HCT116 (cell line): ENCODE data around the gene ARRB2. TPM values are rescaled to one million over a fixed set of nuclear protein-coding genes. Genes with fewer than 3 reads are reported as not detected.

Experiments used
- ATAC-seq: fragments of 200-7000 bp; cut with Tn5 transposase; 2 replicates; pipeline ENCODE4 v1.9.1; 2020; ENCODE audit warnings: mild to moderate bottlenecking, moderate library complexity
- BruUV-seq: library from RNA; stranded (reverse); fragments of 400-500 nt; replicated peaks from 2 replicates; lab custom pipeline; 2021; lab: Mats Ljungman, UMichigan
- CTCF ChIA-PET: fragments of 300-600 bp; sonication (Branson Sonifier 250); formaldehyde crosslinking; loops from one replicate; lab custom pipeline; 2021; ENCODE audit warnings: antibody characterized with exemption; lab: Charles Lee
- POLR2A ChIA-PET: fragments of 300-600, 350-600 bp; sonication (Branson Sonifier 250); formaldehyde crosslinking; loops from one replicate; lab custom pipeline; 2021; ENCODE audit warnings: antibody characterized with exemption; lab: Charles Lee
- RAD21 ChIA-PET, 2 experiments: fragments of 300-600 bp; sonication (Branson Sonifier 250); formaldehyde crosslinking; loops; one replicate each; lab custom pipeline; 2023; ENCODE audit warnings: low total read pairs in 2 of 2; ENCODE audit not compliant: uncharacterized antibody in 2 of 2, unreplicated experiment in 2 of 2, low non-redundant PET in 1 of 2; lab: Charles Lee
- DNase-seq: peaks from one replicate; pipeline ENCODE4 v3.0.0-alpha.2; 2010; ENCODE audit warnings: low read depth, low spot score
- H2AFZ ChIP-seq: fragments of 200-600 bp; shearing (Covaris generic), sonication (generic); 2 replicates; pipeline ENCODE4 v1.6.1; 2017; ENCODE audit warnings: low read depth, mixed run types, mixed read lengths, antibody characterized with exemption, low read length; ENCODE audit not compliant: poor library complexity, severe bottlenecking
- H3K27ac ChIP-seq: 2 replicates; pipeline ENCODE4 v1.5.1; 2012; ENCODE audit warnings: low read depth, low read length
- H3K27me3 ChIP-seq: fragments of 200-600 bp; sonication (generic); 2 replicates; pipeline ENCODE4 v1.6.1; 2016; ENCODE audit warnings: mixed run types, low read length, mixed read lengths; ENCODE audit not compliant: insufficient read depth
- H3K36me3 ChIP-seq, 2 experiments: fragments of 200-500 bp in 1 of 2; fragments of 200-600 bp in 1 of 2; sonication (Bioruptor generic) in 1 of 2; sonication (generic) in 1 of 2; 2 replicates each; pipeline versions ENCODE4 v1.5.1 to v1.6.1; 2014 to 2016; ENCODE audit warnings: low read length in 2 of 2, inconsistent platforms in 1 of 2, mixed read lengths in 1 of 2, mixed run types in 1 of 2; ENCODE audit not compliant: insufficient read depth in 2 of 2, control insufficient read depth in 1 of 2
- H3K4me1 ChIP-seq, 2 experiments: fragments of 200-600 bp in 1 of 2; sonication (generic) in 1 of 2; 2 replicates each; pipeline versions ENCODE4 v1.5.1 to v1.6.1; 2012 to 2017; ENCODE audit warnings: low read length in 2 of 2, inconsistent platforms in 1 of 2, mild to moderate bottlenecking in 1 of 2, mixed read lengths in 1 of 2, mixed run types in 1 of 2, moderate library complexity in 1 of 2; ENCODE audit not compliant: insufficient read depth in 2 of 2, control insufficient read depth in 1 of 2
- H3K4me2 ChIP-seq: fragments of 200-600 bp; sonication (generic); 2 replicates; pipeline ENCODE4 v1.6.1; 2017; ENCODE audit warnings: mixed run types, low read length, mixed read lengths
- H3K4me3 ChIP-seq, 2 experiments: fragments of 200-600 bp in 1 of 2; sonication (generic) in 1 of 2; replicated peaks in 1 of 2; 2 replicates each; pipeline ENCODE4 v1.5.1; 2011 to 2016; ENCODE audit warnings: low read length in 2 of 2, control low read depth in 1 of 2, low read depth in 1 of 2, mild to moderate bottlenecking in 1 of 2, mixed read lengths in 1 of 2, mixed run types in 1 of 2
- H3K79me2 ChIP-seq: fragments of 200-600 bp; sonication (generic); 2 replicates; pipeline ENCODE4 v1.6.1; 2017; ENCODE audit warnings: mild to moderate bottlenecking, mixed run types, low read length, moderate library complexity, mixed read lengths; ENCODE audit not compliant: insufficient read depth
- H3K9ac ChIP-seq: fragments of 200-600 bp; sonication (generic); 2 replicates; pipeline ENCODE4 v1.6.1; 2016; ENCODE audit warnings: low read length, mixed read lengths
- H3K9me2 ChIP-seq: fragments of 200-600 bp; sonication (generic), shearing (Covaris generic); 2 replicates; pipeline ENCODE4 v1.6.1; 2017; ENCODE audit warnings: mixed run types, mild to moderate bottlenecking, moderate library complexity; ENCODE audit not compliant: insufficient read depth
- H3K9me3 ChIP-seq, 2 experiments: fragments of 200-500 bp in 1 of 2; fragments of 200-600 bp in 1 of 2; sonication (Bioruptor generic) in 1 of 2; sonication (generic) in 1 of 2; 2 replicates each; pipeline ENCODE4 v1.6.1; 2014 to 2017; ENCODE audit warnings: low read length in 2 of 2, mixed read lengths in 2 of 2, inconsistent platforms in 1 of 2, low read depth in 1 of 2, mild to moderate bottlenecking in 1 of 2, mixed run types in 1 of 2, moderate library complexity in 1 of 2; ENCODE audit not compliant: control insufficient read depth in 1 of 2, insufficient read depth in 1 of 2
- H4K20me1 ChIP-seq: fragments of 200-600 bp; sonication (generic), shearing (Covaris generic); 2 replicates; pipeline ENCODE4 v1.6.1; 2017; ENCODE audit warnings: mixed run types, mild to moderate bottlenecking, moderate library complexity; ENCODE audit not compliant: insufficient read depth
- CBX3 ChIP-seq: IDR thresholded peaks from 2 replicates; pipeline ENCODE4 v1.6.1; 2012; ENCODE audit warnings: low read depth
- CEBPB ChIP-seq: IDR thresholded peaks from 2 replicates; pipeline ENCODE4 v1.6.1; 2012; ENCODE audit warnings: low read depth
- ELF1 ChIP-seq: IDR thresholded peaks from 2 replicates; pipeline ENCODE4 v1.6.1; 2012; ENCODE audit warnings: low read depth, borderline replicate concordance
- EZH2 ChIP-seq: fragments of 200-600 bp; sonication (generic); IDR thresholded peaks from 2 replicates; pipeline ENCODE4 v1.6.1; 2017; ENCODE audit warnings: antibody characterized with exemption, mixed run types
- EZH2phosphoT487 ChIP-seq: fragments of 200-600 bp; IDR thresholded peaks from 2 replicates; pipeline ENCODE4 v1.6.1; 2018; ENCODE audit warnings: antibody characterized with exemption, borderline replicate concordance
- JUND ChIP-seq: IDR thresholded peaks from 2 replicates; pipeline ENCODE4 v1.6.1; 2012
- POLR2A ChIP-seq: IDR thresholded peaks from 2 replicates; pipeline ENCODE4 v1.7.0; 2011; ENCODE audit warnings: borderline replicate concordance; ENCODE audit not compliant: insufficient read depth, insufficient read length; ENCODE audit errors: extremely low read depth
- POLR2AphosphoS5 ChIP-seq: IDR thresholded peaks from 2 replicates; pipeline ENCODE4 v1.6.1; 2011; ENCODE audit warnings: mild to moderate bottlenecking, low read depth, low read length, moderate library complexity
- SIN3A ChIP-seq: IDR thresholded peaks from 2 replicates; pipeline ENCODE4 v1.6.1; 2012; ENCODE audit warnings: low read depth
- SP1 ChIP-seq: IDR thresholded peaks from 2 replicates; pipeline ENCODE4 v1.6.1; 2012; ENCODE audit warnings: low read depth
- SRF ChIP-seq: IDR thresholded peaks from 2 replicates; pipeline ENCODE4 v1.6.1; 2012; ENCODE audit warnings: low read depth
- TCF7L2 ChIP-seq: IDR thresholded peaks from 2 replicates; pipeline ENCODE4 v1.7.0; 2011; ENCODE audit warnings: borderline replicate concordance, inconsistent platforms; ENCODE audit not compliant: insufficient read depth, insufficient read length; ENCODE audit errors: extremely low read depth
- ZFX ChIP-seq: fragments of 450-650 bp; IDR thresholded peaks from 2 replicates; pipeline ENCODE4 v1.6.1; 2017
- ZNF274 ChIP-seq: fragments of 200-500 bp; sonication (Bioruptor generic); IDR thresholded peaks from 2 replicates; pipeline ENCODE4 v1.6.1; 2014; ENCODE audit warnings: mild to moderate bottlenecking, low read depth, low read length, inconsistent platforms
- intact Hi-C: fragments of 100-400 bp; cut with micrococcal nuclease; formaldehyde crosslinking; loops from 2 replicates; pipeline ENCODE4 v1.10.0; 2022
- total RNA-seq: library from RNA; stranded (reverse); gene quantifications from one replicate; pipeline ENCODE4 v1.2.1, GENCODE V29; 2021; ENCODE audit not compliant: unreplicated experiment
- TF ChIP-seq, protein P1 (sequence below): IDR thresholded peaks from 2 replicates; pipeline ENCODE4 v1.6.1; 2012; ENCODE audit warnings: low read depth
- TF ChIP-seq, protein P2 (sequence below): IDR thresholded peaks from 2 replicates; pipeline ENCODE4 v1.6.1; 2012
- TF ChIP-seq, protein P3 (sequence below): IDR thresholded peaks from 2 replicates; pipeline ENCODE4 v1.6.1; 2011; ENCODE audit warnings: mild to moderate bottlenecking, low read length, moderate library complexity; ENCODE audit not compliant: insufficient replicate concordance; ENCODE audit errors: extremely low read depth
- TF ChIP-seq, protein P4 (sequence below), 3 experiments: fragments of 200-600 bp in 1 of 3; sonication (generic) in 1 of 3; IDR thresholded peaks in 2 of 3; conservative IDR thresholded peaks in 1 of 3; 2 replicates each; pipeline ENCODE4 v1.5.1; 2012 to 2017; ENCODE audit warnings: low read depth in 2 of 3, low read length in 2 of 3, antibody characterized with exemption in 1 of 3, borderline replicate concordance in 1 of 3, control low read depth in 1 of 3, mild to moderate bottlenecking in 1 of 3, mixed read lengths in 1 of 3, mixed run types in 1 of 3, moderate library complexity in 1 of 3; ENCODE audit not compliant: insufficient read depth in 1 of 3

The ARRB2 gene
- total RNA-seq, 1 experiment from 2014 or later = 70.8 TPM

DNA sequence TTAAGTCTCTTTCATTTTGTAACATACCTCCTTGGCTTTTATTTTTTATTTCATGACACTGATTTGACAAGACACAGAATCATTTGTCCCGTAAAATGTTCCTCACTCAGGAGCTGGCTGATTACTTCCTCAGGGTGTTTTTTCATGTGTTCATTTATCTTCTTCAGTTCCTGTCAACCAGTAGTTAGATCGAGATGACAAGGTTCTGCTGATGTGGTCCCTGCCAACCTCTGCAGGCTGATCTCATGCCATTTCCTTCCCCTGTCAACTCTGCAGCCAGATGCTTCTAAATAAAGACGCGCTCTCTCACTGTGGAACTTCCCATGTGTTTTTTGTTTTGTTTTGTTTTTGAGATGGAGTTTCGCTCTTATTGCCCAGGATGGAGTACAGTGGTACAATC, 37.4 kb downstream of the ARRB2 start:
- DNase-seq (no peak), ATAC-seq (no peak)
- Histone ChIP-seq H3K27me3 (no peaks in the 10 kb centered on the region), H3K4me1 (no peaks in the 10 kb centered on the region), H3K4me3 (no peak overlapping the region), H3K4me2 (no peak overlapping the region), H3K79me2 (no peaks in the 10 kb centered on the region), H3K36me3 (no peaks in the 10 kb centered on the region), H2AFZ (no peak overlapping the region), H3K9me2 (no peaks in the 10 kb centered on the region), H4K20me1 (no peaks in the 10 kb centered on the region), H3K27ac (no peak overlapping the region), H3K9me3 (no peaks in the 10 kb centered on the region), H3K9ac (no peak overlapping the region)
- TF ChIP-seq, protein P1, sequence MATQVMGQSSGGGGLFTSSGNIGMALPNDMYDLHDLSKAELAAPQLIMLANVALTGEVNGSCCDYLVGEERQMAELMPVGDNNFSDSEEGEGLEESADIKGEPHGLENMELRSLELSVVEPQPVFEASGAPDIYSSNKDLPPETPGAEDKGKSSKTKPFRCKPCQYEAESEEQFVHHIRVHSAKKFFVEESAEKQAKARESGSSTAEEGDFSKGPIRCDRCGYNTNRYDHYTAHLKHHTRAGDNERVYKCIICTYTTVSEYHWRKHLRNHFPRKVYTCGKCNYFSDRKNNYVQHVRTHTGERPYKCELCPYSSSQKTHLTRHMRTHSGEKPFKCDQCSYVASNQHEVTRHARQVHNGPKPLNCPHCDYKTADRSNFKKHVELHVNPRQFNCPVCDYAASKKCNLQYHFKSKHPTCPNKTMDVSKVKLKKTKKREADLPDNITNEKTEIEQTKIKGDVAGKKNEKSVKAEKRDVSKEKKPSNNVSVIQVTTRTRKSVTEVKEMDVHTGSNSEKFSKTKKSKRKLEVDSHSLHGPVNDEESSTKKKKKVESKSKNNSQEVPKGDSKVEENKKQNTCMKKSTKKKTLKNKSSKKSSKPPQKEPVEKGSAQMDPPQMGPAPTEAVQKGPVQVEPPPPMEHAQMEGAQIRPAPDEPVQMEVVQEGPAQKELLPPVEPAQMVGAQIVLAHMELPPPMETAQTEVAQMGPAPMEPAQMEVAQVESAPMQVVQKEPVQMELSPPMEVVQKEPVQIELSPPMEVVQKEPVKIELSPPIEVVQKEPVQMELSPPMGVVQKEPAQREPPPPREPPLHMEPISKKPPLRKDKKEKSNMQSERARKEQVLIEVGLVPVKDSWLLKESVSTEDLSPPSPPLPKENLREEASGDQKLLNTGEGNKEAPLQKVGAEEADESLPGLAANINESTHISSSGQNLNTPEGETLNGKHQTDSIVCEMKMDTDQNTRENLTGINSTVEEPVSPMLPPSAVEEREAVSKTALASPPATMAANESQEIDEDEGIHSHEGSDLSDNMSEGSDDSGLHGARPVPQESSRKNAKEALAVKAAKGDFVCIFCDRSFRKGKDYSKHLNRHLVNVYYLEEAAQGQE = no peak
- TF ChIP-seq CEBPB = no peak
- TF ChIP-seq JUND = no peak
- TF ChIP-seq, protein P2, sequence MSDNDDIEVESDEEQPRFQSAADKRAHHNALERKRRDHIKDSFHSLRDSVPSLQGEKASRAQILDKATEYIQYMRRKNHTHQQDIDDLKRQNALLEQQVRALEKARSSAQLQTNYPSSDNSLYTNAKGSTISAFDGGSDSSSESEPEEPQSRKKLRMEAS = no peak
- TF ChIP-seq, protein P3, sequence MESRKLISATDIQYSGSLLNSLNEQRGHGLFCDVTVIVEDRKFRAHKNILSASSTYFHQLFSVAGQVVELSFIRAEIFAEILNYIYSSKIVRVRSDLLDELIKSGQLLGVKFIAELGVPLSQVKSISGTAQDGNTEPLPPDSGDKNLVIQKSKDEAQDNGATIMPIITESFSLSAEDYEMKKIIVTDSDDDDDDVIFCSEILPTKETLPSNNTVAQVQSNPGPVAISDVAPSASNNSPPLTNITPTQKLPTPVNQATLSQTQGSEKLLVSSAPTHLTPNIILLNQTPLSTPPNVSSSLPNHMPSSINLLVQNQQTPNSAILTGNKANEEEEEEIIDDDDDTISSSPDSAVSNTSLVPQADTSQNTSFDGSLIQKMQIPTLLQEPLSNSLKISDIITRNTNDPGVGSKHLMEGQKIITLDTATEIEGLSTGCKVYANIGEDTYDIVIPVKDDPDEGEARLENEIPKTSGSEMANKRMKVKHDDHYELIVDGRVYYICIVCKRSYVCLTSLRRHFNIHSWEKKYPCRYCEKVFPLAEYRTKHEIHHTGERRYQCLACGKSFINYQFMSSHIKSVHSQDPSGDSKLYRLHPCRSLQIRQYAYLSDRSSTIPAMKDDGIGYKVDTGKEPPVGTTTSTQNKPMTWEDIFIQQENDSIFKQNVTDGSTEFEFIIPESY = no peak
- no peak for TF ChIP-seq ZNF274
- no peak for TF ChIP-seq SRF
- no peak for TF ChIP-seq TCF7L2
- TF ChIP-seq SP1 = no peak
- TF ChIP-seq CBX3 = no peak
- no peak for TF ChIP-seq POLR2A
- no peak for TF ChIP-seq ELF1
- no peak for TF ChIP-seq EZH2
- TF ChIP-seq, protein P4, sequence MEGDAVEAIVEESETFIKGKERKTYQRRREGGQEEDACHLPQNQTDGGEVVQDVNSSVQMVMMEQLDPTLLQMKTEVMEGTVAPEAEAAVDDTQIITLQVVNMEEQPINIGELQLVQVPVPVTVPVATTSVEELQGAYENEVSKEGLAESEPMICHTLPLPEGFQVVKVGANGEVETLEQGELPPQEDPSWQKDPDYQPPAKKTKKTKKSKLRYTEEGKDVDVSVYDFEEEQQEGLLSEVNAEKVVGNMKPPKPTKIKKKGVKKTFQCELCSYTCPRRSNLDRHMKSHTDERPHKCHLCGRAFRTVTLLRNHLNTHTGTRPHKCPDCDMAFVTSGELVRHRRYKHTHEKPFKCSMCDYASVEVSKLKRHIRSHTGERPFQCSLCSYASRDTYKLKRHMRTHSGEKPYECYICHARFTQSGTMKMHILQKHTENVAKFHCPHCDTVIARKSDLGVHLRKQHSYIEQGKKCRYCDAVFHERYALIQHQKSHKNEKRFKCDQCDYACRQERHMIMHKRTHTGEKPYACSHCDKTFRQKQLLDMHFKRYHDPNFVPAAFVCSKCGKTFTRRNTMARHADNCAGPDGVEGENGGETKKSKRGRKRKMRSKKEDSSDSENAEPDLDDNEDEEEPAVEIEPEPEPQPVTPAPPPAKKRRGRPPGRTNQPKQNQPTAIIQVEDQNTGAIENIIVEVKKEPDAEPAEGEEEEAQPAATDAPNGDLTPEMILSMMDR (IDR thresholded peaks at IDR 0.05 in 2 of 3, conservative IDR thresholded peaks at IDR 0.05 in 1 of 3; ENCODE audit: borderline replicate concordance in 1 of 3, insufficient read depth in 1 of 3, low read depth in 2 of 3, low read length in 2 of 3) = no peak
- no peak for TF ChIP-seq EZH2phosphoT487
- no peak for TF ChIP-seq ZFX
- no peak for TF ChIP-seq POLR2AphosphoS5
- TF ChIP-seq SIN3A = no peak
- POLR2A ChIA-PET = no interaction called here
- RAD21 ChIA-PET = no interaction called here
- no TSS peak for BruUV-seq
- CTCF ChIA-PET = no interaction called here
- intact Hi-C loops = no loop called here
